ENCODE data around the gene SVOPL. TPM values are rescaled to one million over a fixed set of nuclear protein-coding genes. Genes with fewer than 3 reads are reported as not detected.
"Not testable (repeated sequence)": the region's sequence is repeated elsewhere in the genome, so short reads cannot be mapped to it uniquely, and the experiment has no call there.

Gene SVOPL, protein sequence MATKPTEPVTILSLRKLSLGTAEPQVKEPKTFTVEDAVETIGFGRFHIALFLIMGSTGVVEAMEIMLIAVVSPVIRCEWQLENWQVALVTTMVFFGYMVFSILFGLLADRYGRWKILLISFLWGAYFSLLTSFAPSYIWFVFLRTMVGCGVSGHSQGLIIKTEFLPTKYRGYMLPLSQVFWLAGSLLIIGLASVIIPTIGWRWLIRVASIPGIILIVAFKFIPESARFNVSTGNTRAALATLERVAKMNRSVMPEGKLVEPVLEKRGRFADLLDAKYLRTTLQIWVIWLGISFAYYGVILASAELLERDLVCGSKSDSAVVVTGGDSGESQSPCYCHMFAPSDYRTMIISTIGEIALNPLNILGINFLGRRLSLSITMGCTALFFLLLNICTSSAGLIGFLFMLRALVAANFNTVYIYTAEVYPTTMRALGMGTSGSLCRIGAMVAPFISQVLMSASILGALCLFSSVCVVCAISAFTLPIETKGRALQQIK
- 1 to 10 TPM; 2.3 to 2.9 (median 2.9) TPM for polyA plus RNA-seq (ENCODE audit: insufficient read length in 3 of 3)

DNA sequence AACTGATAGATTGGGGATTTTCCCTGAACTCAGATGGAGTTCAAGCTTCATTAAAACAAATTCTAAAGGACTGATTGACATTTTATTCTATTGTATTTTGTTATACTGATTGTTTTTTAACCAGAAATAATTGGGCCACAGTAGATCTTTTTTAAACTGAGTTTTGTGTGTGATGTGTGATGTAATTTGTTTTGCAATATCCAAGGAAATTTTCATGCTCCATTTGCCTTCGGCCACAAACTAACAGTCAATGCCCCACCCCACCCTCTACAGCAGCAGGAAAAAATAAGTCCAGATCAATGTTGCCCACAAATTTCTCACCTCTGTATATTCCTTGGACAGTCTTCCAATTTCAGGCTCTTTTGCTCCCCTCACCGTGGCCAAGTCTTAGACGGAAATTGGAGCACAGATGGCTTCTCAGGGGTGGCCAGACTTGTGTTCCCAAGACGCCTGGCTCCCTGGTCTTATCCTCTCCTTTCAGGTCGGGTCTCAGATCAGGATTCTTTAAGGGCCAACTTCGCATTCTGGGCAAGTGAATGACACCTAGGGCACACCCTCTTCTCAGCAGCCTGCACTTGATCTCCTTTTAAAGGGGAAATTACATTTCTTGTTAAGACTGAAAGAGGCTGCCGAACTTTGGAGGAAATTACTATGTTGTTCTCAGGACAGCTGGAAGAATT, at the start of gene SVOPL:
SVOPL (minus strand) TSS at position 506 of the 680 bp plus-strand sequence. CDS start 22,317 bp downstream, outside the sequence.
- DNase-seq (ENCODE audit: low read depth in 3 of 3, low spot score in 2 of 3), result no peak

DNA sequence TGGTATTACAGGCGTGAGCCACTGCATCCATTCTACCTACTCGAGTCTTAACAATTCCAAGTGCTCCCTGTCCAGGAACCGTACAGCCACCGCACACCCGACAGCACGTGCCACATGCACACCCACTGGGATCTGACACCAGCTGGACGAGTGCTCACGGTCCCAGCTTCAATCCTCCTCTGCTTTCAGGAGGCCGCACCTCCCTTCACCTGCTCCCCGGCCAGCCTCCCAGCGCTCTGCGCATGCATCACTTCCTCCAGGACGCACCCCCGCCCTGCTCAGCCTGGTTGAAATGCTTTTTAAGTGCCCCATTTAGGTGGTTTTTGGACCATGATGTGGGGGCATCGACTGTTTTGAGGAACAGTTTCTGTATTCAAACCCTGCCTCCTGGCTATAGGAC, 49.3 kb upstream of the SVOPL start:
- no peak for DNase-seq (ENCODE audit: low read depth in 3 of 3, low spot score in 2 of 3)

DNA sequence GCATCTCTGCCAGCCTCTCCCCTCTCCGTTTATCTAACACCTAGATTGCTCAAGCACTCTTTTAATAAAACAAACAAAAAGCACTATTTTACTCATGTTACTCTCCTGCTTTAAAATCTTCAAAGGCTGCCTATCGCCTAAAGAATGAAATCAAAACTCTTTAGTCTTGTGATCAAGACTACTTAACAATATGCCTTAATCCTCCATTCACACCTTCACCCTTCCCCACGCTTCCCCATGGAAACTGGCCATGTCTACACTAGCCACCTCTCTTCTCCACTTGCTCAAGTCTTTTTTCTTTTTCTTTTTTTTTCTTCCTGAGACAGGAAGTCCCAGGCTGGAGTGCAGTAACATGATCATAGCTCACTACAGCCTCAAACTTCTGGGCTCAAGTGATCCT, 48.8 kb upstream of the SVOPL start:
- DNase-seq (ENCODE audit: low read depth in 3 of 3, low spot score in 2 of 3), result no peak

DNA sequence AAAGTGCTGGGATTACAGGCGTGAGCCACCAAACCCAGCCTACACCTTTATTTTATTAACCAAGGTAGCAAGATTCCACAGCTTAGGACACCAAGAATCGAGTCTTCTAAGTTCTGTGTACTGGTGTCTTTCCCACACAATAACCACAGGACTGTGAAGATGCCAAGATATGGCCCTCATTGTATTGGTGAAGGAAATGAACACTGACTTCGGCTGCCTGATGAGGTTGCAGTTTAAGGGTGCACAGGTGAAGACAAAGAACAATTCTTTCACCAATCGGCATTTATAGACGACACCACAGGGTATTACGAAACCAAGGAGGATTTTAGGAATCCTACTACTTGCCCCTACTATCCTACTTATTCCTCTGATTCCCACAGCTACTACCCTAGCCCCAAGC, 47.5 kb upstream of the SVOPL start:
- DNase-seq (ENCODE audit: low read depth in 3 of 3, low spot score in 2 of 3), result no peak

DNA sequence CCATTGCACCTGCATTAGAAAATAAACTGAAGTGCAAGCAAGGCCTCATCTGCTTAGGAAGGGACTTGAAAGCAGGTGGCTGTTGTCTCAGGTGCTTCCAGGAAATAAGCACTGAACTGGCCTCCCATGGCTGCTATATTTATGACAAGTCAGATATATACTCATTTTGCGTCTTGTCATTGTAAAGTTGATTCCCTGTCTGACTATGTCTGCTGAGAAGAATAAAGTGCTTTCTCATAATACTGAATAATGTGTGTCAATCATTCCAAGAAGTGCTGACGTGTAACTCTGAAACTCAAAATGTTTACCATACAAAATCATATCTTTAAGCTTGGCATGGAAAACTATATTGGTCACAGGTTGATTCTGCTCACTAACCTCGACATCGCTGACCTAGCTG, 44.9 kb upstream of the SVOPL start:
- DNase-seq (ENCODE audit: low read depth in 3 of 3, low spot score in 2 of 3), result no peak

DNA sequence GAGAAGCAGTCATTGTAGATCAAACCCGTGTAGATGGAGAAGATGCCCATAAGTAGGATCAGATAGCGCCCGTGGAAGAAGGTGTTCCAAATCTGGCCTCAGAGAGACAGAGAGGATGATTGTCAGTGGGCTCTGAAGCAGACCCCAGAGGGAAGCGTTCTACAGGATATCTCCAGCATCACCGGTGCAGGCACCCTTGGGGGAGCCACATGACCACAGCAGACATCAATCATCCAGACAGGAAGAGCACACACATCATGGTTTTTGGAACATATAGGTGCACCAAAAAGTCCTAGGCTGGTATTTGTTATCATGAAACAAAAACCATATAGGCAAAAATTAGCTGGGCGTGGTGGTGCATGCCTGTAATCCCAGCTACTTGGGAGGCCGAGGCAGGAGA, 44.0 kb upstream of the SVOPL start:
- no peak for DNase-seq (ENCODE audit: low read depth in 3 of 3, low spot score in 2 of 3)

DNA sequence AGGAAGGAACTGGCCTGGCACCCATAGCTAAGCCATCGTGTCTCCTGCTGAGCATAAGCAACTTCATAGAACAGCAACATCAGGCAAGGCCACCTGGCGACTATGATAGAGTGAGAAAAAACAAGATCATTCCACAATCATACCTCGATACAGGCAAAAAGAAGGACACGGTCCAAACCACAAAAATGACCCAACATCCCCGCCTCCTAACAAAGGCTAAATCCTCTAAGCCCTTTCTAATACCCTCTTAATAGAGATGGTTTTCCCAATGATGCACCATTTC, 40.2 kb upstream of the SVOPL start:
- no peak for DNase-seq (ENCODE audit: low read depth in 3 of 3, low spot score in 2 of 3)

DNA sequence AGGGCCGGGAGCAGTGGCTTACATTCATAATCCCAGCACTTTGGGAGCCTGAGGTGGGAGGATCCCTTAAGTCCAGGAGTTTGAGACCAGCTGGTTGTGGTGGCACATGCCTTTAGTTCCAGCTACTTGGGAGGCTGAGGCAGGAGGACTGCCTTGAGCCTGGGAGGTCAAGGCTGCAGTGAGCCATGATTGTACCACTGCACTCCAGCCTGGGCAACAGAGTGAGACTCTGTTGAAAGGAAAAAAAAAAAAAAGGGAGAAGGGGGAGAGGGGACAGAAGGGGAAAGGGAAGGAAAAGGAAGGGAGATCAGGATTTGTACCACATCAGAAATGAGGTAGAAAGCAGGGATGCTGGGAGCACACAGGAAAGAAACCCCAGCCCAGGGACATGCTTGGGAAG, 38.7 kb upstream of the SVOPL start:
- DNase-seq (ENCODE audit: low read depth in 3 of 3, low spot score in 2 of 3), result no peak

DNA sequence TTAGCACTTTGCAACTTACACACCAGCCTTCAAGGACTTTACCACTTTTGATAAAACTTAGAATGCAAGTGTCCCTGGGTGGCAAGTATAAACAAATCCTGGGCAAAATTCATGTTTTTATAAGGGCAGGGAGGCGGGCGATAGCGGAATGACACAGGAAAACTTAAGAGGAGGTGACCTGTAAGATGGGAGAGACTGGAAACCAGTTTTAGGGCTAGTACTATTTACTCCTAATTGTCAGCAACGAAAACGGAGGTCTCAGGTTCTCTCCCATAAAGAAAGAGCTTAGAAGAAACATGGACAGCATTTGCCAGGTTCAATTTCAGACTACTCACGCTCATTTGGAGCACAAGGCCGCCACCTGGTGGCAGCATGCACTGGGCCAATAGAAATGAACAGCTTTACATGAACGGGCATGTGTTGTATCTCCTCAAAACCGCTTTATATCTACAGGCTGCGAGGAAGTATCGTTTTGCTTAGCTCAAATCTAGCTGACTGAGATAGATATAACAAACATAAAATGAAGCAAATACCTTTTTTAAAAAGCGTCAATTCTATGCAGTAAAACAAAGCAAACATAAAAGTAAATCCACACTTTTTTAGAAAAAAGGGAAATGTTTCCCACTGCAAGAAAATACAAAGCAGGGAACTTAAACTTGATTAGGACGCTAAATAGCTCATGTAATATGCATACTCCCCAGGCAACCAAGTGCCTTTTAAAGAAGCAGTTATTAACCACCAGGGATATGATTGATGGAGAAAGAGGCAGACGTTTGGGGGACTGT, 37.6 kb upstream of the SVOPL start:
- DNase-seq (ENCODE audit: low read depth in 3 of 3, low spot score in 2 of 3), result peak; percentile 83 to 88 (median 83)

DNA sequence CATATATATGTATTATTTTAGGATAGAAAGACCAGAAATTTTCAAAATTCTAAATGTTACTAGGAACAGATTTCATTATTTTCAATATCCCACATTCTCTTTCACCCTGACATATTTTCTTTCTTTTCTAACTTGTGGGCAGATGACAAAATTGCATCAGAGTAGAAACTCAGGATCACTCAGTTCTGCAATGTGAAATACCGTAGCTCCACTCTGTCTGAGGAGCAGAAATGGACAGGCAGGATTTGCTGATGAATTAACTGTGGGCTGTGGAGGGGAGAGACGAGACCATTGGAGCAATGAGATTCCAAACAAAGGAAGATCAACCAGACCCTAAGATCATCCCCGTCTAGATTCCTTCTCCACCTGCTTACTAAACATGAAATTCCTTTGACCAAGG, 37.0 kb upstream of the SVOPL start:
- DNase-seq (ENCODE audit: low read depth in 3 of 3, low spot score in 2 of 3), result no peak

DNA sequence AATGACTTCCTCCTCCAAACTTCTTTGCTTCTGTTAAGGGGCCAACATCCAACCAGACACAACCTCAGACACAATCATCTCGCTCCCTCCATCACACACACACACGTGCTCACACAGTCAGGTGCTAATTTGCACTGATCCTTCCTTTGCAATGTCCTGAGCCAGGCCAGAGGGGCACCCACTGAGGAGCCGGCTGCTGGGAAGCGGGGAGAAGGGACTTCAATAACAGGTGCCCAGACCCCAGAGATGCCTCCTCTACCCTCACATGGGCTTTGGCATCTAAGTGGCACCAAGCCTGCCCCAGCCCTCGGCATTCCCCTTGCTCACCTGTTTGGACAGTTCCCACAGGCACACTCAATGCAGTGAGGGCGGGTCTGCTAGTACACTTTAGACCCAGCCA, 34.2 kb upstream of the SVOPL start:
- DNase-seq (ENCODE audit: low read depth in 3 of 3, low spot score in 2 of 3), result no peak

DNA sequence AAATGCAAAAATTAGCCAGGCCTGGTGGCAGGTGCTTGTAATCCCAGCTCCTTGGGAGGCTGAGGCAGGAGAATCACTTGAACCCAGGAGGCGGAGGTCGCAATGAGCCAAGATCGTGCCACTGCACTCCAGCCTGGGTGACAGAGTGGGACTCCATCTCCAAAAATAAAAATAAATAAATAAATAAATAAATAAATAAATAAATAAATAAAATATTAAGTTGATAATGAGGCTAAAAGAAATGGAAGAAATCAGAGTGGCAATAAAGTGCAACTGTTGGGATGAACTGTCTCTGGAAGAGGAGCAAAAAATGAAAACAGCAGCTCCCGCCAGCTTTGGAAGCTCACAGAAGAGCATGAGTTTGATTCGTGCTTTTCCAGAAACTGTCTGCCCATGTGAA, 30.6 kb upstream of the SVOPL start:
- DNase-seq (ENCODE audit: low read depth in 3 of 3, low spot score in 2 of 3), result not testable (repeated sequence)

DNA sequence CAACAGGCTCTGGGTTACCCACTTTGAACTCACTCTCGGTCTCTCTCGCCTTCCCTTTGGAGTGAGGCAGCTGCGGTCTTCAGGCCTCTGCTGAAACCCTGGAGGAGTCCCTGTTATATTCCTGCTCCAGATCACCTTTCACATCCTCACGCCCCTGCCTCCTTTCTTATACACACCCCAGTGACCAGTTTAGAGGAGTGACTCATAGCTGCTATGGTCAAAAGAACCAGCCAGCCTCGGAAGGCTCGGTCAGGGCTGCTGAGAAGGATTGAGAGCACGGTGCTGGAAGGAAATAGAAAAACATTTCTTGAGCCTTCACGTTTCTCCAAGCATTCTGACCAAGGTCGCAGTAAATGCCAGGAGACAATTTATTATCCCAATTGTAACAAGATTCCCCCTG, 28.3 kb upstream of the SVOPL start:
- no peak for DNase-seq (ENCODE audit: low read depth in 3 of 3, low spot score in 2 of 3)

DNA sequence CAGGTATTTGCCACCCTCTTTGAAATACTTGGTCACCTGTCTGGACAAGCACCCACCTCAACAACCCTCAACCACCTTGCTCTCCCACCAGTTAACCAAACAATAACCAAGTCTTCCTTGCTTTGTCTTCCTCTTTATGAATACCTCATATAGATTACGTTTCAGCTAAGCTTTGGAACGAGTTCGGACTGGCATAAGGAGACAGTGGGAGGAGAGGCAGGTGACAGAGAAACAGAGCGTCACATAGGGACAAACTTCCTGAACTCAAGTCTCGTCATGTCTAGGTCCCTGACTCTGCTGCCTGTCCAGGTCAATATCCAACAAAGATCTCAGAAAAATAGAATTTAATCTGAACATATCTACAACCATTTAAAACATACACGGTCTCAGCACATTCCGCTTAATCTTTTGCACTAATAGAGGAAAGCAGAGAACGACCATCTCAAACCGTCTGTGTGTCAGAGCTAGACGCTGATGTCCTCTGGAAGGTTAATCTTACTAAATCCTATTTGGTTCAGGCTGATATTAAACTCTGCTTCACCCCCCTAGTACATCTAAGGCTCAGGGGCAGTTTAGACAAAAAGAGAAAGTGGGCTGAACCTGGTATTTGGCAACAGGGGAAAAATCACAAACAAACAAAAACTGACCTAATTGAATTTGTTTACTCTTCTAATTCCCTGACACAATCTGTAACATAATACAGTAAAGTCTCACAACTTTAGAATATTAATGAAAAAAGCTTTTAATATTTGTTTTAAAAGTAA, 26.4 kb upstream of the SVOPL start:
- no peak for DNase-seq (ENCODE audit: low read depth in 3 of 3, low spot score in 2 of 3)

DNA sequence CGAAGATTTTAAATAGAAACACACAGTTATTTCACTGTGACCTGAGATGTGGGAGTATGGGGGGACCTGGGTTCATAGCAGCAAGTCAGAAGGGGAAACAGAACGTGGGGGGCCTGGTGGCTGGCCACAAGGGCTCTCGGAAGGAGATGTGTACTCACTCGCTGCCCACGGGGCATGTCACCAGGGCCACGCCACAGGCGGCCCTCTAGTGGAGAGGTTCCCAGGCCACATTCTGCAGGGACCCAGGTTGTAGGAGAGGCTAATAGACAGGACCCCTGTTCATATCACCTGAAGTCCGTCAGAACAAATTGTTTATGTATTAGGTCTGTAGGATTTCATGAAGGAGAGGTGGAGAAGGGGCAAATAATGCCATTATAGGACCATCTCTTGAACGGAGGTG, 25.1 kb upstream of the SVOPL start:
- DNase-seq (ENCODE audit: low read depth in 3 of 3, low spot score in 2 of 3), result no peak

DNA sequence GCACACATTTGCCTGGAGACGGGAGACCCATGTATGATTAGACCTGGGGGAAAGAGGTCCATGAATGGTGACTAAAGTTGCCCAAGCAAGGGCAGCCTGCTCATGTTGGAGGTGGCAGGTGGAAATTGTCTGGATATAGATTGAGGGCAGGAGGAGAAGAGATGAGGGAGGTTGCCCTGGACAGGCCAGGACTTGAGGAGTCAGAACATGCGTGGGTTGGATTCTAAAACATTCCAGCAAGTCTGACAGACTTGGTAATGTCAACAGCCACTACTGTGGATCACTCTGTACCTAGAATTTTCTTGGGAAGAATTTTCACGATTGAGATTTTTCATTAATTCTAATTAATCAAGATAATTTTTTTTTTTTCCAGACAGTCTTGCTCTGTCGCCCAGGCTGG, 19.1 kb upstream of the SVOPL start:
- DNase-seq (ENCODE audit: low read depth in 3 of 3, low spot score in 2 of 3), result no peak

DNA sequence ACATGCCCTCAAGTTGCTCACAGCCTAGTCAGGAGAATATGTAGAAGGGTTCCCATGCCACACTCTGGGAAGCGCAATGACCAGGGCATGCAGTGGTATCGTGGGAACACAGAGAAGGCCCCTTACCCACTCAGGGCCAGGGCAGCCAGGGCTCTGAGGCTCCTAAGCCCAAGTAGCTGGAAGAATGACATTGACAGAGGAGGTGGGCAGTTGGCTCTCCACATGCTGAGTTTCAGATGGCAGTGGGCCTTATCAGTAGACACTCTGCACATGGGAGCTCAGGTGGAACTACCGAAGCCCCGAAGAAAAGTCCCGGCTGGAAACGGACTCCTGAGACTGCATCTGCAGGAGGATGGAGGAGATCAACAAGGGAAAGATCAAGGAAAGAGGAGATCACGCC, 15.7 kb upstream of the SVOPL start:
- DNase-seq (ENCODE audit: low read depth in 3 of 3, low spot score in 2 of 3), result no peak

DNA sequence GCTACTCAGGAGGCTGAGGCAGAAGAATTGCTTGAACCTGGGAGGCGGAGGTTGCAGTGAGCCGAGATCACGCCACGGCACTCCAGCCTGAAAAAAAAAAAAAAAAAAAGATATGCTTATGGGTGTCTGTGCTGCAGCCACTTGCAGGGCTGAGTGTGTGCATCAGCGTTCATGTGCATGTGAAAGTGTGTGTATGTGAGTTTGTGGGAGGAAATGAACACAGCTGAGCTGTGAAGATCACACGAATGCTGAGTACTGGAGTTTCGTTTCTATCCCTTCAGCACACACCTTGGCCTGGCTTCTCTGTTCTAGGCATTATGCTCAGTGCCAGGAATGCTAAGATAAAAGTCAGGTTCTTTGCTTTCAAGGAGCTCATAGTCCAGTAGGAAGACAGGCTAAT, 12.0 kb upstream of the SVOPL start:
- DNase-seq (ENCODE audit: low read depth in 3 of 3, low spot score in 2 of 3), result no peak

DNA sequence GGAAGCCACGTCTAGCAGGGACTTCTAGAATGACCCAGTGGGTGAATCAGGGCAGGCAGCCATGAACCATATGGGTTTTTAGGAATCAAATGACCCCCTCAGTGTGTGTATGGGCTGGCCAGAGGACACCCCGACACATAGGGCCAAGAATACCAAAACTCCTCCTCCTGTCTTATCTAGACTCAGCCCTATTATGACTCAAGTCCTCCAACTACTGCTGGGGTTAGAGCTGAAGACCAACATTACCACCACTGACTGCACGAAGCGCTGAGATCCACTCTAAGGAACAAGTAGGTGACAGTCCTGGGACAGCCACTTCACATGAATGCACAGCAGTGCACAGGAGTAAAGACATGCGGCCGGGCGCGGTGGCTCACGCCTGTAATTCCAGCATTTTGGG, 11.5 kb upstream of the SVOPL start:
- no peak for DNase-seq (ENCODE audit: low read depth in 3 of 3, low spot score in 2 of 3)

DNA sequence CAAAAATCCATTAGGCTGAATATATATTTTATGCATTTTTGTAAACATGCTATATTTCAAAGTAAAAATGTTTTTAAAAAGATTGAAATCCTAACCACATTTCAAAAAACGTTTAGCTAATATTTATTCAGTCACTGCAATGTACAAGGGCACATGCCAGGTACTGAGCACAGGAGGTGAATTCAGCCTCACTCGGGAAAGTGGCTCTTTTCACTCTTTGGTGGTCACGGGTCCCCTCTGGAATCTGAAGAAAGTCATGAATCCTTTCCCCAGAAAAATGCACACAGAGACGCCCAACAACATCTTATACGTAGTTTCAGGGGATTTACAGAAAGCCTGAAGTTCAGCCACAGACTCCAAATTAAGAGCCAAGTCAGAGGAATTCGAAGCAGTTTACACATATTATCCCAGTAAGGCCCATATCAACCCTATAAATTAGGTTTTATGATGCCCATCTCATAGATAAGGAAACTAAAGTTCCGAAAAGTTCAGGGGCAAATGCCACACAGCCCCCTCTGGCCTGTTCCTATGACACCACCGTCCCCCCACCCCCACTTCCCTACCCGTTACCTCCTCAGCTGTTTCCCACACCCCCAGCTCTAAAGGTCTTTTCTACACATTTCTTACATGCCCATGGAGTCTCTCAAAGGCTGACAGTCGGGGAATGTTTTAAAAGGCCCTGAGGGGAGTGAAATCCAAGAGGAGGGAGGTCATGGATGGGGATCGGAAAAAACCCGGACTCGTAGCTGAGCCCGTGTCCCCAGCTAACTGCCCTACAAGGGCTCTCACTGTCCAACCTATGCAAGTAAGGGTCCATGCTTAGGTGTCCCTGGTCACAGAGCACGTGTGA, 9.6 kb upstream of the SVOPL start:
- DNase-seq (ENCODE audit: low read depth in 3 of 3, low spot score in 2 of 3), result no peak
